T-helper 22 cell (primary cell): ENCODE results near the gene DTX3.
"Not testable (repeated sequence)": the region's sequence is repeated elsewhere in the genome, so short reads cannot be mapped to it uniquely, and the experiment has no call there.

Experiments used
- DNase-seq: peaks from one replicate; pipeline ENCODE4 v3.0.0-alpha.2; 2020; ENCODE audit warnings: low read depth

DTX3 gene

DNA sequence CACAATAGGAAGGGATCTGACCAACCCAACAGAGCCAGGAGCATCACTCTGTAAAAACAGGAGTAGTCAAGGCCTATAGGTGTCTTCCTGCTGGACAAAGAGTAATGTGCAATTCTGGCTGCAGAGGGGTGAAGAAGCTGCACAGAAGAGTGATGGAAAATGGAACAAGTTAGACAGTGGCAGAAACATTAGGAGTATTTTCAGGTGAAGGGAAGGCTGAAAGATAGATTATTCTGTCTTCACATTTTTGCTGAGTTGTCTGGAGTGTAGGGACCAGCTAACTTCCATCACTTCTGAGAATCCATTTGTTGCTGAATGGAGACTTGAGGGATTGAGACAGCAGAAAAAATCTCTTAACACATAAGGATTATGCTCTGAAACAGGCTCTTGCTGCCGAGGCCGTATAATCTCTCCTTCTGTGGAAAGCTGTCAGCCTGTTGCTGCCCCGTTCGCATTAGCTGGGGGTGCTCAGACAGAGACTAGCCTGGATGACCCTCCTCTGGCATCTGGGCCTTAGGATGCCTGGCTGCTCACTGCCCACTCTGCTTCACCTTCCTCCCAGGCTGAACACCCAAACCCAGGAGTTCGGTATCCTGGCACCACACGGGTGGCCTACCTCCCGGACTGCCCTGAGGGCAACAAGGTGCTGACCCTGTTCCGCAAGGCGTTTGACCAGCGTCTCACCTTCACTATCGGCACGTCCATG is 3.5 kb downstream of the DTX3 start:
- no peak for DNase-seq

DNA sequence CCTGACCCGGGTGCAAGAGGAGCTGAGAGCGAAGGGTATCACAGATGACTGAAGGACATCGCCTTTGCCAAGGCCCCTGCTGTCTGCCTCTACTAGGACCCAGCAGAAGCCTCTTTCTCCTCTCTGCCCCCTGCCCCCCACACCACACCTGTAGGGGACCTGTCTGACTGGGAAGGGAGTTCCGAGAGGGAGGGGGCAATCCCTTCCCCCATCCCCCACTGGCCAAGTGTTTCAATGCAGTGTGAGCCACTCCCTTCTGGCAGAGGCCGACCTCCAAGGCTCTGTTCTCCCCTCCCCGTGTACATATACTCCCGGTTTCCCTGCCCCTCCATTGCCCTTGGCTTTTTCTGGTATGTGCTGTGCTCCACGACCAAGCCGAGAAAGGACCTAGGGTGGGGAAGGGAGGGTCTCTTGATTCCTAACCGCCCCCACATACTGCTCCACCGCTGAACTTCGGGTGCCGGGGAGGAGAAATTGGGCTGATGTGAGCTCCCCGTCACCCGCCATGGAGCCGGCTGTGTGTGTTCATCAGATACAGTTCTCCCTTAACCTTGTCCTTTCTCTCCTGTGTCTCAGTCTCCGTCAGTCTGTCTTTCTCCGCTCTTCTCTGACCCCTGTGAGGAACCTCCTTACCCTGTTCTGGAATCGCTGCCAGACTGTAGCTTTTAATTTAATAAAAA is 4.6 kb downstream of the DTX3 start:
- no peak for DNase-seq

DNA sequence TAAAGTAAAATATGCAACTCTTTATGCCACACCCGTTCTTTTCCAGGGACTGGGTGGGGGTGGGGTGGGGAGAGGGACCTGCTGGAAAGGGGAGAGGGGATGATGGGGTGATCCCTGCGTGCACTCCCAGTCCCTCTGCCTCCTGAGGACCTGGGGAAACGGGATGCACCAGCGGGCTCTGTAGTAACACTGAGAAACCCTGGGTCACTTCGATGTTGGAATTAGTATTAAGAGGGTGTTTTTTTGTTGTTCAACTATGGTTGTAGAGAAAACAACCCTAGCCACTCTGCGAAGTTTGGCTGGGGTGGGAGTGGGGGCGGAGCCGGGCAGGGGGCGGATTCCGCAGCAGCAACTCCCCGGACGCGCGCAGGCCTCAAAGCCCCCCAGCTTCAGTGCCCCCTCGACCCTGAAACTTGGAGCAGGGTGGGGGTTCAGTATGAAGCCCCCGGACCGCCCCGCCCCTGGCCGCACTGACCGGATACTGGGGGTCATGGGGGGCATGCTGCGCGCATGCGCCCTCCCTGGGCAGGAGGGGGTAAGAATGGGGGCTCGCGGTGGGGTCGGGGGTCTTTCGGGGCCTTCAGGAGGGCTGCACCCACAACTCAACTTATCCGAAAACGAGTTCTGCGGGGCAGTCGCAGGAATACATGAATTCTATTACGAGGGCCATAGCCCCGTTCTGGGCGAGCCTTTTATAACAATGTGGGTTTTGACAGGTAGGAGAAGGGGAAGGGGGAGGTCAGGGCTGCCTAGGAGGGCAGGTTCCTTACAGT is 5.3 kb downstream of the DTX3 start:
- no peak for DNase-seq

- no peak for DNase-seq
Measured at GRCh38 chr12:57610554-57611107, 6.0 kb downstream of the DTX3 start.

DNA sequence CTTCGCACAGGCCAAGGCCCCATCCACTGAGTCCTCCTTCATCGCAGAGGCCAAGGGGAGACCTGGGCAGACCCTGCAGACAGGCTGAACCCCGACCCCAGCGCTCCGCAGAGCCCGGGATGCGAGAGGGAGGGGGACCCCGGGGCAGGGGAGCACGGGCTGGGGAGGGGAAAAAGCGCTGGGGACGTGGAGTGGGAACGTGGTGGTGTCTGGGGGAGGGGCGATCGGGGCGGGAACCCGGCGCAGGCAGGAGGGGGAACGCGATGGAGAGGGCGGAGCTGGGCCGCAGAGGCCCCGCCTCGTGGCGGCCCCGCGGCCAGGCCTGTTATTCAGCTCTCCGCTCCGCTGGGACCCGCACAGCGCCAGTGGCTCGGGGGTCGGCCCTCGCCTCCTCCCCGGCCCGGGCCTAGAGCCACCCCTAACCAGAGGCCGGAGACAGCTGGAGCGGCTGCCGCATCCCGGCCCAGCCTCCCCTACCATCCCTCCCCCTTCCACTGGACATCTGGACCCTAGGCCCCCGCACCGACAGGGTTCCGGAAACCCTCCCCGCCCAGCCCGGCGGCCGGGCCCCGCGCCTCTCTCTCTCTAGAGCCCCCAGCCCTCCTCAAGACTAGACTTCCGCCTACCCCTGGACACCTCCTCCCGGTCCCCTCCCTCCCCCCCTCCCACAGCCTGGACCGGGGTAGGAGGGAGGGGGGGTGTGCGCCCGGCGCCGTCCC is 6.6 kb downstream of the DTX3 start, which contains the start of gene ARHGEF25:
Gene ARHGEF25 (plus strand): TSS at position 328 of the 719 bp plus-strand sequence. CDS start 460 bp downstream, outside the sequence.
- DNase-seq = no peak

- DNase-seq = no peak
Measured at GRCh38 chr12:57611827-57612710, 7.4 kb downstream of the DTX3 start.

DNA sequence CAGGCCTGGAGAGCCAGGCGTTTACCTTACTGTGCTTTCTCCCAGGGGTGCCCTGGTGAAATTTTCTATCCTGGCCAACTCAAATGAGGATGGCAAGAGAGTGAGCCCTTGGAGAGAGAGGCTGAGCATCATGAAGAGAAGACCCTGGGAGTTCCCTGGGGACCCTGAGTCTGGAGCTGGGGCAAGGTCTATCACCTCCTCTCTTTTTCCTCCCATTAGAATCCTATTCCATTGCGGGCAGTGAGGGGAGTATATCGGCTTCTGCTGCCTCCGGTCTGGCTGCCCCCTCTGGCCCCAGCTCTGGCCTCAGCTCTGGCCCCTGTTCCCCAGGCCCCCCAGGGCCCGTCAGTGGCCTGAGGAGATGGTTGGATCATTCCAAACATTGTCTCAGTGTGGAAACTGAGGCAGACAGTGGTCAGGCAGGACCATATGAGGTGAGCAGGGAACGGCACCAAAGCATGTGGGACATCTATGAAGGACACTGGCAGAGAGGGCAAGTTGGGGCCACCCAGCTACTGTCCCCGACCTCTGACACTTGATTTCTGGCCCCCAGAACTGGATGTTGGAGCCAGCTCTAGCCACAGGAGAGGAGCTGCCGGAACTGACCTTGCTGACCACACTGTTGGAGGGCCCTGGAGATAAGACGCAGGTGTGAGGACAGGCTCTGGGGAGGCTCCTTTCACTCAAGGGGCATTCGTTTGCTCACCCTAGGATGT is 8.2 kb downstream of the DTX3 start:
- DNase-seq = no peak

GRCh38 chr12:57613427-57614109 is 8.9 kb downstream of the DTX3 start:
- no peak for DNase-seq

DNA sequence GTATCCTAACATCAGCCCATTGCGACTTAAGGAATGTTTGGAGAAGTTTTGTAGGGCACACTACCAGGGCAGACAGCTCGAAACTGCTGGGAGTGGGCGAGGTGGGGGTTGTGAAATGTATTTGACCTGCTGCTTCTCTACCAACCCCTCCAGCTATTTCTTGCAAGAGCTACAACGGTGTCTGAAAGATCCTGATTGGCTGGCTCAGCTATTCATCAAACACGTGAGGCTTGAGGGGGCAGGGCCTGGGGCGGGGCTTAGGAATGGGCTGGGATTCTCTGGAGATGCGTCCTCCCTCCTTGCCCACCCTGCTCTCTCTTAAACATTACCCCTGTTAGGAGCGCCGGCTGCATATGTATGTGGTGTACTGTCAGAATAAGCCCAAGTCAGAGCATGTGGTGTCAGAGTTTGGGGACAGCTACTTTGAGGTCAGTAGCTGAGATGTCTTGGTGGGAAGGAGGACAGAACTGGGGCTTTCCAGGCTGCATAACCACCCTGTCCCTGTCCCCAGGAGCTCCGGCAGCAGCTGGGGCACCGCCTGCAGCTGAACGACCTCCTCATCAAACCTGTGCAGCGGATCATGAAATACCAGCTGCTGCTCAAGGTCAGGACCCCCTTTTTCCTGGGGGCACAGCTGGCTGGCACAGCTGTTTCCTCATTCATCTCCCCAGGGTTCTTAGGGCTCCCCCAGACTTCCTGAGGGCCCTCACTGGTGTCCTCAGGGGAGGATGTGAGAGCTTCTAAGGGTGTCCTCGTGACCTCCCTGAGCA is 9.7 kb downstream of the DTX3 start:
- DNase-seq = no peak

- no peak for DNase-seq
Measured at GRCh38 chr12:57614948-57615500, 10.4 kb downstream of the DTX3 start.

GRCh38 chr12:57615637-57616036 is 11.0 kb downstream of the DTX3 start:
- no peak for DNase-seq

GRCh38 chr12:57616383-57617101 is 11.9 kb downstream of the DTX3 start:
- no peak for DNase-seq

DNA sequence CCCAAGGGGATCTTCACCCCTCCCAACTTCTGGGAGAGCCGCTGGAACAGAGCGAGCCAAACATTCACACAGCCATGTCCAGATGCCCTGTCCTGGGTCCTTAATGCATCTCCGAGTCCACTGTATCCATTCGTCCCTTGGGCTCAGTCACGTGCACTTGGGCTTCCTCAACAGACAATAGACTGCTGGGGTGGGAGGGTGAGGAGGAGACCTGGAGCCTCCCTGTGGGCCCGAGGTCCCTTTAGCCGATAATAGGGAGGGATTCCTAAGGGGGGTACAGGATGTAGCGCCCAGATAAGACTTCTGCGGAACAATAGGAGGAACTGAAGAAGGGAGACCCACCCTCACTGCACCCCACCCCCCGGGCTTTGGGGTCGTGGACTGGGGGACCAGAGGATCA is 13.3 kb downstream of the DTX3 start:
- no peak for DNase-seq

DNA sequence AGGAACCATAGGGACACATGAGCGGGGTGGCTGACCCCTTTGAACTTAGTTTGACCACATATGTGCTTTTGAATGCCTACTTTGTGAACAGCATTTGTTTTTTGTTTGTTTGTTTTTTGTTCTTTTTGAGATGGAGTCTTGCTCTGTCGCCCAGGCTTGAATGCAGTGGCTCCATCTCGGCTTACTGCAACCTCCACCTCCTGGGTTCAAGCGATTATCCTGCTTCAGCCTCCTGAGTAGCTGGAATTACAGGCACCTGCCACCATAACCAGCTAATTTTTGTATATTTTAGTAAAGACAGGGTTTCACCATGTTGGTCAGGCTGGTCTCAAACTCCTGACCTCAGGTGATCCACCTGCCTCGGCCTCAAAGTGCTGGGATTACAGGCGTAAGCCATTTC is 13.8 kb downstream of the DTX3 start:
- DNase-seq = not testable (repeated sequence)

GRCh38 chr12:57618966-57619433 is 14.4 kb downstream of the DTX3 start:
- DNase-seq = no peak

DNA sequence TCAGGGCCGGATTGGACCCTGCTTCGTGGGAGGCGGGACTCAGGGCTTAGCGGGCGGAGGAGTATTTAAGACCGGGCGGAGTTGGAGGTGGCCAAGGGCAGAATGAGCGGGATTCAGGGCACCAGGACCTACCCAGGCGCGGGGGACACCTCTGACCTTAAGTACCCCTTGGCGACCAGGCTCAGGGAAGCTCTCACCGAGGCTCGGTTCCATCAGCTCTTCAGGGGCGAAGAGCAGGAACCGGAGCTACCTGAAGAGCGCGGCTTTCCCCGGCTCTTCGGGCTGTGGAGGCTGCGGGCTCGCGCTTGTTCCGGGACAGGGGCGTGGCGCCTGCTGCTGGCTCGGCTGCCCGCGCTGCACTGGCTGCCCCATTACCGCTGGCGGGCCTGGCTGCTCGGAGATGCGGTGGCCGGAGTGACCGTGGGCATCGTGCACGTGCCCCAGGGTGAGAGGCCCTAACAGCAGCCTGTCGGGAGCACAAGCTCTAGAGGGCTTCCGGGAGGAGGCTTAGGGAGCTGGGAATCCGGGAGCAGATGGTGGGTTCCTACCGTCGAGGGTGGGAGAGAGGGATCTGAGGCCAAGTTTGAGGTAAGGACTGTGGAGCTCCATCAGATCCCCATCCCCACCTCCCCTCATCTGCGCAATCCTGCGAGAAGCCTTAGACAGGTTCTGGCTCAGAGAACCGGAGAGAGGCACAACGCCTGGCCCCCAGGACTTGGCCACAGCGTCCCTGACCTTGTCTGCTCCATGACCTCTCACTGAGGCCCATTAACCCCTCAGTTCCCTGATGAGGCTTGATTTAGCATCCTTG is 15.0 kb downstream of the DTX3 start:
- no peak for DNase-seq
